ENCODE results near the gene FAM78B.

DNA sequence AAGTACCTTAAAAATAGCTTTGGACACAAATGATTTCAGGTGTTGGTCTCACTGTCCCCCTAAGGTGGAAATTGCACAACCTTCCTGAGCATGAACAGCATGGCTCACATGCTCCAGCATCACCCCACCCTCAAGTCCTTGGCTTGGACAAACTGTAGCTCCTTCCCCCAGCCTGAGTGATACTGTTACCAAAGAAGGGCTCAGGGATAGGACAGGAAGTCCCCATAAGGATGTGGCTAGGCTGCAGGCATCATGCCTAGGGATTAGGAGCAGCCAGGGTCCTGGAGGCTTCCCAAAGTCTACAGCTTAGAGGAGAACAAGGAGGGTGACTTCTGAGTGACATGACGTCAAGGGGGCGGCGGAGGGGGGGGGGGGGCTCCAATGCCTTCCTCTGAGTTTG, 10.1 kb downstream of the FAM78B start:
- TF ChIP-seq, protein P1, sequence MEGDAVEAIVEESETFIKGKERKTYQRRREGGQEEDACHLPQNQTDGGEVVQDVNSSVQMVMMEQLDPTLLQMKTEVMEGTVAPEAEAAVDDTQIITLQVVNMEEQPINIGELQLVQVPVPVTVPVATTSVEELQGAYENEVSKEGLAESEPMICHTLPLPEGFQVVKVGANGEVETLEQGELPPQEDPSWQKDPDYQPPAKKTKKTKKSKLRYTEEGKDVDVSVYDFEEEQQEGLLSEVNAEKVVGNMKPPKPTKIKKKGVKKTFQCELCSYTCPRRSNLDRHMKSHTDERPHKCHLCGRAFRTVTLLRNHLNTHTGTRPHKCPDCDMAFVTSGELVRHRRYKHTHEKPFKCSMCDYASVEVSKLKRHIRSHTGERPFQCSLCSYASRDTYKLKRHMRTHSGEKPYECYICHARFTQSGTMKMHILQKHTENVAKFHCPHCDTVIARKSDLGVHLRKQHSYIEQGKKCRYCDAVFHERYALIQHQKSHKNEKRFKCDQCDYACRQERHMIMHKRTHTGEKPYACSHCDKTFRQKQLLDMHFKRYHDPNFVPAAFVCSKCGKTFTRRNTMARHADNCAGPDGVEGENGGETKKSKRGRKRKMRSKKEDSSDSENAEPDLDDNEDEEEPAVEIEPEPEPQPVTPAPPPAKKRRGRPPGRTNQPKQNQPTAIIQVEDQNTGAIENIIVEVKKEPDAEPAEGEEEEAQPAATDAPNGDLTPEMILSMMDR (IDR thresholded peaks at IDR 0.05; ENCODE audit: extremely low read depth in 1 of 2, insufficient read depth in 1 of 2, low read depth in 1 of 2, low read length in 2 of 2), result no peak
- TF ChIP-seq POLR2A (IDR thresholded peaks at IDR 0.05; ENCODE audit: low read depth, low read length) (no peak), EZH2 (IDR thresholded peaks at IDR 0.05; ENCODE audit: borderline replicate concordance, low read depth, low read length, severe bottlenecking) (no peak)
